ENCODE results near the gene KCTD10.

- TF ChIP-seq, protein P1, sequence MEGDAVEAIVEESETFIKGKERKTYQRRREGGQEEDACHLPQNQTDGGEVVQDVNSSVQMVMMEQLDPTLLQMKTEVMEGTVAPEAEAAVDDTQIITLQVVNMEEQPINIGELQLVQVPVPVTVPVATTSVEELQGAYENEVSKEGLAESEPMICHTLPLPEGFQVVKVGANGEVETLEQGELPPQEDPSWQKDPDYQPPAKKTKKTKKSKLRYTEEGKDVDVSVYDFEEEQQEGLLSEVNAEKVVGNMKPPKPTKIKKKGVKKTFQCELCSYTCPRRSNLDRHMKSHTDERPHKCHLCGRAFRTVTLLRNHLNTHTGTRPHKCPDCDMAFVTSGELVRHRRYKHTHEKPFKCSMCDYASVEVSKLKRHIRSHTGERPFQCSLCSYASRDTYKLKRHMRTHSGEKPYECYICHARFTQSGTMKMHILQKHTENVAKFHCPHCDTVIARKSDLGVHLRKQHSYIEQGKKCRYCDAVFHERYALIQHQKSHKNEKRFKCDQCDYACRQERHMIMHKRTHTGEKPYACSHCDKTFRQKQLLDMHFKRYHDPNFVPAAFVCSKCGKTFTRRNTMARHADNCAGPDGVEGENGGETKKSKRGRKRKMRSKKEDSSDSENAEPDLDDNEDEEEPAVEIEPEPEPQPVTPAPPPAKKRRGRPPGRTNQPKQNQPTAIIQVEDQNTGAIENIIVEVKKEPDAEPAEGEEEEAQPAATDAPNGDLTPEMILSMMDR (IDR thresholded peaks at IDR 0.05) = no peak
- no peak for TF ChIP-seq CHD2 (IDR thresholded peaks at IDR 0.05; ENCODE audit: low read length, partially characterized antibody)
- no peak for TF ChIP-seq POLR2A (IDR thresholded peaks at IDR 0.05; ENCODE audit: low read length)
- TF ChIP-seq SMC3 (IDR thresholded peaks at IDR 0.05) = no peak
- TF ChIP-seq SREBF2 (IDR thresholded peaks at IDR 0.05) = no peak
- TF ChIP-seq RAD21 (conservative IDR thresholded peaks at IDR 0.05 in 1 of 2, IDR thresholded peaks at IDR 0.05 in 1 of 2) = no peak
- no peak for TF ChIP-seq MAFK (IDR thresholded peaks at IDR 0.05; ENCODE audit: partially characterized antibody)
Observed at GRCh38 chr12:109422251-109422650, 54.8 kb downstream of the KCTD10 start.

Data from A549 (cell line).